SW 1271 (cell line): ENCODE results near the gene DDX59.
"Not testable (repeated sequence)": the region's sequence is repeated elsewhere in the genome, so short reads cannot be mapped to it uniquely, and the experiment has no call there.

ENCODE experiments used
- DNase-seq, 2 experiments: peaks; one replicate each; lab custom pipeline; 2025; lab: John Stamatoyannopoulos, UW

DDX59 gene

GRCh38 chr1:200670242-200671118 lies 773 bp upstream of the DDX59 start:
- peak; percentile 29 to 71 for DNase-seq

DNA sequence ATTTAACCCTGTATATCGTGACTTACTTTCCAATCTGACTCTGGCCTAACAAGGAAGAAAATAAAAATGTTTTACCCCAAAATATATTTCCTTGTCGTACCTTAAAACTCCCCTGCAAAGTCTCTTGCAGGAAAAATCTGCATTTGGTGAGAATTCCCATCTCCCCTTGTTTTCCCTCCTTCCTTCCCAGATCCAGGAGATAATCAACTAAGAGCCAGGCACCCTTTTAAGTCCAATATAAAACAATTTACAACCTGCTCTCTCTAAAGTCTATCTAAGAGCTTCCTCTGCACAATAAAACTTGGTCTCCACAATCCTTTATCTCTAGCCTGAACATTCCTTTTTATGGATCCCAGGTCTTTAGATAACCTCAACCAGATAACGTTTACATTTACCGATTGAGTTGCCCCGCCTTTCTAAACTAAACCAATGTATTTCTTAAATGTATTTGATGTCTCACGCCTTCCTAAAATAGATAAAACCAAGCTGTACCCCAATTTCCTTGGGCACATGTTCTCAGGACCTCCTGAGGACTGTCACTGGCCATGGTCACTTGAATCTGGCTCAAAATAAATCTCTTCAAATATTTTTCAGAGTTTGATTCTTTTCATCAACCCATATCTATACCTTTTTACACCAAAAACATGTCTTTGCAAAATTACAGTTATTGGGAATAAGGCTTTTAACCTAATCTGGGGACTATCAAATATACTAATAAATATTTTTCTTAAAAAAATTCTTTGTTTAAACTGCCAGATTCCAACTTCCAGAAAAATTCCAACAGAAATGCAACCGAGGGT lies 993 bp downstream of the DDX59 start:
- no peak for DNase-seq

- DNase-seq = no peak
These were observed 3.4 kb downstream of the DDX59 start for GRCh38 chr1:200666309-200666708.

DNA sequence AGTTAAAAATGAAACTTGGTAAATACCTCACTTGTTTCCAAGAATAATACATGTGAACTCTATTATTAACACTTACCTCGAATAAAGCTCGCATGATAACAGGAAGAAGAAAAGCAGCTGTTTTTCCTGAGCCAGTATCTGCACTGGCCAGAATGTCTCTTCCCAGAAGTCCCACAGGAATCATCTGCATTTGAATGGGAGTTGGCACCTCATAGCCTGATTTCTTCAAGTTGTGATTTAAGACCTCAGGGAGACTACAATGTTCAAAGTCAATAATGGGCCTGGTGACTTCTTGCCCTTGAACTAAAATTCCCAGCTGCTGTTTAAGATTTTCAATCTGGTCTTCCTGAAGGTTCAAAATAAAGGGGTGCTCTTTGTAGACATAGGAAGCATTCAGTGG lies 3.8 kb downstream of the DDX59 start:
- DNase-seq = no peak

GRCh38 chr1:200660719-200661118 lies 9.0 kb downstream of the DDX59 start:
- no peak for DNase-seq

DNA sequence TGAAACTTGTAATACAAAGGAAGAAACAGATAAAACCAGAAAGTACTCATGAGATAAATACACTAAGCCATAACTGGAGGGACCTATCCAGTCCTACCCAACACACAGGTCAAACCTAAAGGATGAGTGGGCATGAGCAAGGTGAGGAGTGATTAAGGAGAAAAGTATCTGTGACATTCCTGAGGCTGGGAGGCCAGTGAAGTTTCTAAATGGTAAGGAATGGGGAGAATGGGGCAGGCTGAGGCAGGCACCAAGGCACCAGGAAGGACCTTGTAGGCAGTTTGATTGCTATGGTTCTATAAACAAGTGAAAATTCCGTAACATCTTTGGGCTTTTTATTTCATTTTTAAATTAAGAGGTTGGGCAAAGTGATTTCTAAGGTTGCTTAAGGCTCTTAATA lies 10.4 kb downstream of the DDX59 start:
- DNase-seq = peak; percentile 15 to 29

- no peak for DNase-seq
These were observed 11.5 kb downstream of the DDX59 start for GRCh38 chr1:200658037-200658818.

DNA sequence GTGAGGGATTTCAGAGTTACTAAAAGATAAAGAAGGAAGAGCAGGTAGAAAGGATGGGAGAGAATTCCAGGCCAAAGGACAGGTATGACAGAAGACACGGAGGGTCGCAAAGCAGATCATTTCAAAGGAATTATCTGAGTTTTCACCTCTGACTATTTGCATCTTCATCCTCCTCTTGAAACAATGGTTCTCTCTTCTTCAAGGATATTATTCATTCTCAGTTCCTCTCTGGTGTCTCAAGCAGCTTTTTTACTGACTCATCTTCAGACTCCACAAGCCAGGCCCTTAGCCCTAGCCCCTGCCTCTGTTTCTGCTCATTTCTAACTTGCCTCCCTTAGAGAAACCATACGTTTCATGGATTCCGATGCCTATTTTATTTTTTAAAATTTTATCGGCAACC lies 15.0 kb downstream of the DDX59 start:
- DNase-seq = no peak

DNA sequence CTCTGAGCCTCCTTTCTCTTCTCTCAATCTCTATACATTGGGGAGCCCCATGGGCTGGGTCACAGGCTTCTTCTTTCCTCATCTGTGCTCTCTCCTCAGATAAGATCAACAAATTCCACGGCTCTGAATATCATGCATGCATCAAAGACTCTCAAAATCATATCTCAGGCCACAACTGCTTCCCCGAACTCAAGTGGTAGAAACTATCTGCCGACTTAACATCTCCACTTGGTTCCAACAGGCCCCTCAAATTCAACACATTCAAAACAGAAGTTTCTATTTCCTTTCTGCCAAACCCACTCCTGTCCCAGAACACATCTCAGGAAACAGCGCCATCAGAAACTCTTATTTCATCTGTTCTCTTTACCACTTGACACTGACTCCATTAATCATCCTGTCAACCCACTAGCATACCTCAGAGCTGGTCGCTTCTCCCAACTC lies 16.7 kb downstream of the DDX59 start:
- DNase-seq = no peak

- no peak for DNase-seq
These were observed 17.3 kb downstream of the DDX59 start for GRCh38 chr1:200652378-200652777.

- DNase-seq = no peak
These were observed 23.2 kb downstream of the DDX59 start for GRCh38 chr1:200646515-200646914.

DNA sequence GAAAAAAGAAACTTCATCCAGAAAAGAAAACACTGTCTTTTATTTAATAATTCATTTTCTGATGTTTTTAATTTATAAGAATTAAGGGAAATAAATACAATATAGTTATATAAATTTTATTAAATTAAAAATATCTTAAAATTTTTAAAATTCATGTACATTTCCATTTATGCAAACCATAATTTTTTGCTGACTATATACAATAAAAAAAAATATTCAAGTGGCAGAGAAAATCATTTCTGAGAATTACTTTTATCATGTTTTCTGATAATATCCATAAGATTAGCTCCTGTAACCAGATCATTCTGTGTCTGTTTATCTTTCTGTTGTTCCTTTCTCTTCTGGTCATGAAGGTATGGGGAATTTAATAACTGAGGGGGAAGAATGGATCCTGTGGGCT lies 25.7 kb downstream of the DDX59 start:
- DNase-seq = no peak

GRCh38 chr1:200642481-200642880 lies 27.2 kb downstream of the DDX59 start:
- DNase-seq = no peak

DNA sequence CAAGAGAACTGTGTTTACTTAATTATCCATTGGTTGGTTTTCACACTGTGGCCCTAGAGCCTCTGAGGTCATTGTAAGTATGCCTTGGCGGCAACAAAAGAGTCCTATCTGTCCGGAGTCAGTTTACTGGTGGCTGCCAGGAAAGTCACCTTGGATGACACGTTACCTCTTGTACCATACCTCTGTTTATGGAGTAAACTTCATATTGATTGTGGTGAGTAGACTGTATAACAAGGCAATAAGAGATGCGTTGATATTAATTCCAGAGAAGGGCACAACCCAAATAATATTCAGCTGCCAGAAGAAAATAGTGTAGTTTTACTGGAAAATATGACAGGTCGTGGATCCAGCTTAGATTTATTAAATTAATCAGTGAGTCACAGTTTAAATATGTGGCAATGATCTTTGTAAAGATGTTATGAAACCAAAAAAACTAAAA lies 28.7 kb downstream of the DDX59 start:
- DNase-seq = no peak

GRCh38 chr1:200640373-200640962 lies 29.2 kb downstream of the DDX59 start:
- DNase-seq = no peak

DNA sequence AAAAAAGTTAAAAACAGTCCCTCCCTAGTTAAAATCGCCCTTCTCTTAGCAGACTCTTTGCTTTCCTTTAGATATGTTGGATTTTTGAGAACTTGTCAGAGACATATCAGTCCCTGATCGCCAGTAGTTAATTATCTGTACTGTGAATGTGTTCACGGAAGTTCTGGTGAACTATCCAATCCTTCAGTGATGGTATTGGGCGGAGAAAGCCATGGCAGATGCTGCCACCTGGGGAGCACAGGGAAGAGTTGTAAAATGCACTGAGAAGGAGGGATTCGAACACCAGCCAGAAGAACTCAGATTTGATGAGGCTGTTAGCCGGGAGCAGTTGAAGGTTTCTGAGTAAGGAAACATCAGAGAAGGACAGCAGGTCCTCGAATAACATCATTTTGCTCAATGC lies 31.6 kb downstream of the DDX59 start:
- DNase-seq = no peak

GRCh38 chr1:200636681-200637080 lies 33.0 kb downstream of the DDX59 start:
- DNase-seq = no peak

GRCh38 chr1:200634261-200635122 lies 35.2 kb downstream of the DDX59 start:
- DNase-seq = no peak

DNA sequence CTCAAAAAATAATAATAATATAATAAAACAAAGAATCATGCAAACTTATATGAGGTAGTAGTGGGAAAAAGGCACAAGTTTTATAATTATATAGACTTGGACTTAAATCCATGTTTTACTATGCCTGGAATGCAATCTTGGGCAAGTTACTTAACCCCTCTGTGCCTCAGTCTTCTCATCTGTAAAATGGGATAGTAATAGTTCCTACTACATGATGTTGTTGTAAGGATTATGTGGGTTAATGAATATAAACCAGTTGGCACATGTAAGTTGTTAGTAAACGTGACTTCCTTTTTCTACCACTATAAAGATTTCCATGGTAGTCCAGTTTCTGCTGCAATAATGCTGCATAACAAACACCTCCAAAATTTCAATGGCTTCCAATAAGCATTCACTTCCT lies 38.3 kb downstream of the DDX59 start:
- no peak for DNase-seq

DNA sequence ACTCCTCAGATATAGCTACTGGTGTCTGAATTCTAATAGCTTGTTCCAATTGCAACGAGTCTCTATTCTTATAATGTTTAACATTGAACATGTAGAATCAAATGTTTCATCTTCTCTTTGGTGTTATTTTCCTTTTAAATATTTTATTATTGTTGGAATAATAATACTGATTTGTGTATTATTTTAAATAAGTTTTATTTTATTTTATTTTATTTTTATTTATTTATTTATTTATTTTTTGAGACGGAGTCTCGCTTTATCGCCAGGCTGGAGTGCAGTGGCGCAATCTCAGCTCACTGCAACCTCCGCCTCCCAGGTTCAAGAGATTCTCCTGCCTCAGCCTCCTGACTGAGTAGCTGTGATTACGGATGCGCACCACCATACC lies 39.2 kb downstream of the DDX59 start:
- DNase-seq = not testable (repeated sequence)
